IMR-90 (cell line): ENCODE results near the gene DAND5. TPM values are rescaled to one million over a fixed set of nuclear protein-coding genes. Genes with fewer than 3 reads are reported as not detected.
A peak's percentile ranks its signal among the peaks of the same experiment; 100 is the strongest.

ENCODE experiments used
- ATAC-seq: fragments of 200-7000 bp; cut with Tn5 transposase; 2 replicates; pipeline ENCODE4 v1.9.1; 2020; ENCODE audit warnings: low read depth, mild to moderate bottlenecking, moderate library complexity
- BruUV-seq: library from RNA; stranded (reverse); fragments of 400-500 nt; replicated peaks from 2 replicates; lab custom pipeline; 2021; lab: Mats Ljungman, UMichigan
- CTCF ChIA-PET: fragments of 300-600 bp; formaldehyde crosslinking; extraction: SDS; loops from one replicate; lab custom pipeline; 2021; ENCODE audit warnings: antibody characterized with exemption; lab: Yijun Ruan, JAX
- POLR2A ChIA-PET: fragments of 300-600 bp; sonication (Branson Sonifier 250); formaldehyde crosslinking; loops from one replicate; lab custom pipeline; 2022; ENCODE audit warnings: antibody characterized with exemption; ENCODE audit not compliant: unreplicated experiment; lab: Charles Lee
- DNase-seq: peaks from one replicate; pipeline ENCODE4 v3.0.0; 2013
- H2AFZ ChIP-seq: replicated peaks from 2 replicates; pipeline ENCODE3; 2013; ENCODE audit warnings: low read length, mild to moderate bottlenecking; ENCODE audit not compliant: poor library complexity
- H2AK5ac ChIP-seq: 2 replicates; pipeline ENCODE4 v1.6.1; 2013; ENCODE audit warnings: low read depth, low read length, inconsistent platforms
- H2AK9ac ChIP-seq: replicated peaks from 2 replicates; pipeline ENCODE3; 2013; ENCODE audit warnings: mild to moderate bottlenecking, low read depth, low read length, moderate library complexity; ENCODE audit not compliant: poor library complexity
- H2BK120ac ChIP-seq: 2 replicates; pipeline ENCODE4 v1.6.1; 2013; ENCODE audit warnings: low read depth, low read length, inconsistent platforms
- H2BK15ac ChIP-seq: 3 replicates; pipeline ENCODE4 v1.6.1; 2013; ENCODE audit warnings: low read depth, low read length, inconsistent platforms
- H2BK20ac ChIP-seq: 2 replicates; pipeline ENCODE4 v1.6.1; 2013; ENCODE audit warnings: low read depth, mild to moderate bottlenecking, inconsistent platforms, low read length, moderate library complexity
- H2BK5ac ChIP-seq: 2 replicates; pipeline ENCODE4 v1.6.1; 2013; ENCODE audit warnings: mild to moderate bottlenecking, low read depth, low read length, inconsistent platforms; ENCODE audit not compliant: poor library complexity, severe bottlenecking
- H3K14ac ChIP-seq: replicated peaks from 2 replicates; pipeline ENCODE4 v1.6.1; 2013; ENCODE audit warnings: low read depth, low read length, inconsistent platforms
- H3K18ac ChIP-seq: 2 replicates; pipeline ENCODE4 v1.6.1; 2013; ENCODE audit warnings: low read depth, low read length, control low read depth
- H3K23ac ChIP-seq: 2 replicates; pipeline ENCODE4 v1.6.1; 2013; ENCODE audit warnings: low read depth, low read length, inconsistent platforms
- H3K27ac ChIP-seq: 2 replicates; pipeline ENCODE4 v1.5.1; 2013; ENCODE audit warnings: mild to moderate bottlenecking, control low read depth, low read length; ENCODE audit not compliant: insufficient read depth
- H3K27me3 ChIP-seq: 2 replicates; pipeline ENCODE4 v1.6.1; 2013; ENCODE audit warnings: low read length; ENCODE audit not compliant: control insufficient read depth, insufficient read depth
- H3K36me3 ChIP-seq: 2 replicates; pipeline ENCODE4 v1.6.1; 2013; ENCODE audit warnings: low read length, mixed read lengths; ENCODE audit not compliant: control insufficient read depth, insufficient read depth
- H3K4ac ChIP-seq: 2 replicates; pipeline ENCODE4 v1.6.1; 2013; ENCODE audit warnings: low read depth, low read length, inconsistent platforms
- H3K4me1 ChIP-seq: 2 replicates; pipeline ENCODE4 v1.6.1; 2013; ENCODE audit warnings: low read length, mixed read lengths; ENCODE audit not compliant: control insufficient read depth, insufficient read depth
- H3K4me2 ChIP-seq: 2 replicates; pipeline ENCODE4 v1.6.1; 2013; ENCODE audit warnings: low read depth, mild to moderate bottlenecking, control low read depth, low read length, moderate library complexity
- H3K4me3 ChIP-seq: 2 replicates; pipeline ENCODE4 v1.5.1; 2013; ENCODE audit warnings: low read depth, mild to moderate bottlenecking, control low read depth, low read length, moderate library complexity; ENCODE audit not compliant: insufficient read depth
- H3K56ac ChIP-seq: 2 replicates; pipeline ENCODE4 v1.6.1; 2013; ENCODE audit warnings: low read length, inconsistent platforms; ENCODE audit not compliant: insufficient read depth; ENCODE audit errors: extremely low read depth
- H3K79me1 ChIP-seq, 2 experiments: 2 replicates each; pipeline ENCODE4 v1.6.1; 2013; ENCODE audit warnings: low read length in 2 of 2, inconsistent platforms in 1 of 2, low read depth in 1 of 2
- H3K9ac ChIP-seq: 2 replicates; pipeline ENCODE4 v1.6.1; 2013; ENCODE audit warnings: low read depth, low read length, control low read depth
- H3K9me1 ChIP-seq: 2 replicates; pipeline ENCODE4 v1.6.1; 2013; ENCODE audit warnings: low read length, inconsistent platforms; ENCODE audit not compliant: insufficient read depth
- H3K9me3 ChIP-seq: 2 replicates; pipeline ENCODE4 v1.6.1; 2013; ENCODE audit warnings: low read length; ENCODE audit not compliant: control insufficient read depth, insufficient read depth
- H4K20me1 ChIP-seq: 2 replicates; pipeline ENCODE4 v1.6.1; 2013; ENCODE audit warnings: low read length, inconsistent platforms; ENCODE audit not compliant: insufficient read depth
- H4K5ac ChIP-seq: 2 replicates; pipeline ENCODE4 v1.6.1; 2013; ENCODE audit warnings: mild to moderate bottlenecking, low read depth, low read length, control low read depth
- H4K8ac ChIP-seq, 2 experiments: 2 replicates each; pipeline ENCODE4 v1.6.1; 2013; ENCODE audit warnings: low read depth in 2 of 2, low read length in 2 of 2, control low read depth in 1 of 2, inconsistent platforms in 1 of 2
- H4K91ac ChIP-seq: 2 replicates; pipeline ENCODE4 v1.6.1; 2013; ENCODE audit warnings: low read depth, low read length, inconsistent platforms; ENCODE audit not compliant: insufficient read depth
- BHLHE40 ChIP-seq: fragments of 150-350 bp; IDR thresholded peaks from 2 replicates; pipeline ENCODE4 v1.6.1; 2016; ENCODE audit warnings: mild to moderate bottlenecking, low read depth, low read length
- CHD1 ChIP-seq: IDR thresholded peaks from 2 replicates; pipeline ENCODE4 v1.6.1; 2012; ENCODE audit warnings: low read depth, low read length, improper control_type of control experiment
- CTCF ChIP-seq: conservative IDR thresholded peaks from 2 replicates; pipeline ENCODE4 v1.5.1; 2012; ENCODE audit warnings: mild to moderate bottlenecking, low read depth, low read length, improper control_type of control experiment
- ELK1 ChIP-seq: fragments of 150-350 bp; IDR thresholded peaks from 2 replicates; pipeline ENCODE4 v1.6.1; 2016; ENCODE audit warnings: low read depth, mild to moderate bottlenecking, low read length, moderate library complexity, borderline replicate concordance
- FOS ChIP-seq: fragments of 150-350 bp; IDR thresholded peaks from 2 replicates; pipeline ENCODE4 v1.6.1; 2016; ENCODE audit warnings: low read depth, low read length
- MAFK ChIP-seq: IDR thresholded peaks from 2 replicates; pipeline ENCODE4 v1.6.1; 2012; ENCODE audit warnings: low read depth, low read length, improper control_type of control experiment
- MAZ ChIP-seq: IDR thresholded peaks from 2 replicates; pipeline ENCODE4 v1.6.1; 2012; ENCODE audit warnings: low read depth, mild to moderate bottlenecking, low read length, improper control_type of control experiment, moderate library complexity, borderline replicate concordance
- MXI1 ChIP-seq: IDR thresholded peaks from 2 replicates; pipeline ENCODE4 v1.6.1; 2012; ENCODE audit warnings: low read depth, mild to moderate bottlenecking, low read length, moderate library complexity, borderline replicate concordance
- NFE2L2 ChIP-seq: fragments of 150-350 bp; IDR thresholded peaks from 2 replicates; pipeline ENCODE4 v1.6.1; 2016; ENCODE audit warnings: low read depth, mild to moderate bottlenecking, low read length
- POLR2A ChIP-seq: IDR thresholded peaks from 2 replicates; pipeline ENCODE4 v1.6.1; 2012; ENCODE audit warnings: mild to moderate bottlenecking, low read depth, low read length
- RAD21 ChIP-seq: IDR thresholded peaks from 2 replicates; pipeline ENCODE4 v1.6.1; 2012; ENCODE audit warnings: low read length, improper control_type of control experiment
- RCOR1 ChIP-seq: IDR thresholded peaks from 2 replicates; pipeline ENCODE4 v1.6.1; 2012; ENCODE audit warnings: mild to moderate bottlenecking, low read length, improper control_type of control experiment; ENCODE audit not compliant: insufficient replicate concordance
- RFX5 ChIP-seq: IDR thresholded peaks from 2 replicates; pipeline ENCODE4 v1.8.0; 2012; ENCODE audit warnings: low read depth, mild to moderate bottlenecking, low read length, moderate library complexity
- SMC3 ChIP-seq: fragments of 150-350 bp; IDR thresholded peaks from 2 replicates; pipeline ENCODE4 v1.6.1; 2016; ENCODE audit warnings: low read depth, mild to moderate bottlenecking, antibody characterized with exemption, low read length, moderate library complexity
- USF2 ChIP-seq: fragments of 150-350 bp; IDR thresholded peaks from 2 replicates; pipeline ENCODE4 v1.6.1; 2017; ENCODE audit warnings: mild to moderate bottlenecking, antibody characterized with exemption, low read length, low read depth
- WGBS, 2 experiments: methylation state at CpG; one replicate each; pipeline versions ENCODE4 v1.1.5 to v1.1.7; 2013; ENCODE audit warnings: missing lambda C conversion rate in 2 of 2; ENCODE audit not compliant: insufficient read length in 1 of 2; ENCODE audit errors: extremely low coverage in 2 of 2; 5-methylcytosine and 5-hydroxymethylcytosine counted together
- dilution Hi-C: fragments of 300-500 bp; cut with HindIII; formaldehyde crosslinking; loops from one replicate; pipeline ENCODE4 v1.14.3; 2018; ENCODE audit warnings: low sequenced_read_pairs; ENCODE audit not compliant: unreplicated experiment
- in situ Hi-C: fragments of 300-500 bp; cut with MboI; formaldehyde crosslinking; loops from 3 replicates; pipeline ENCODE4 v1.14.3; 2019; ENCODE audit warnings: low sequenced_read_pairs, inconsistent platforms, mixed read lengths
- intact Hi-C: fragments of 100-400 bp; cut with micrococcal nuclease; formaldehyde crosslinking; loops from 2 replicates; pipeline ENCODE4 v1.10.0; 2022
- polyA plus RNA-seq, 3 experiments: library from polyadenylated mRNA; depleted of rRNA; stranded (reverse); fragments of >200 nt; gene quantifications; 2 replicates each; pipeline ENCODE4 v1.2.3, GENCODE V29; 2012; ENCODE audit warnings: low replicate concordance in 1 of 3
- total RNA-seq: library from RNA; depleted of rRNA; stranded (reverse); fragments of >200 nt; gene quantifications from 2 replicates; pipeline ENCODE4 v1.2.3, GENCODE V29; 2012

DAND5 gene
- total and polyA plus RNA-seq, 2 of the 4 experiments (the other 2 are of a cell fraction): 0.03 TPM; not detected in 1

DNA sequence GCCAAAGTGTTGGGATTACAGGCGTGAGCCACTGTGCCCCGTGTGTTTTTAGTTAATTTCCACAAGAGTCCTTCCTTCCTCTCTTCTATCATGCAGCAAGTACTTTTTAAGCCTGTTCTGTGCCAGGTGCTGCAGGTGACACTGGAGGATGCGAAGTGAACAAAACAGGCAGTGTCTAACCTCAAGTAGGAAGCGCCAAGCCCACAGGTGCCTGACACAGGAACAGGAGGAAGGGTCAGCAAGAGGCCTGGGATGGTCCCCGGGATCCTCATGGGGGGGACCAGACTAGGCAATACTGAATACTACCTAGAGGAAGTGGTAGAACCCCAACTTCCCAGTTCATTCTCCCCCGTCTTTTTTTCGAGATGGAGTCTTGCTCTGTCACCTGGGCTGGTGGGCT, 32.8 kb upstream of the DAND5 start:
- no peak overlapping the region for H3K9ac ChIP-seq
- H2BK5ac ChIP-seq: no peak overlapping the region
- POLR2A ChIA-PET: no interaction called here
- peak overlapping the region; percentile 48 for H2AK9ac ChIP-seq
- peaks cover 20% of the 10 kb centered on the region for H3K4me1 ChIP-seq
- H3K79me1 ChIP-seq: peaks cover 5 to 53% of the 10 kb centered on the region in 2 experiments; a peak in 3 of 4 replicates
- dilution Hi-C loops: no loop called here
- H2BK120ac ChIP-seq: no peak overlapping the region
- ATAC-seq: no peak
- WGBS, 2 experiments: no CpG with 5 or more reads among the region's 7 CpGs
- no peak overlapping the region for H3K18ac ChIP-seq
- no peak for TF ChIP-seq MAFK
- TF ChIP-seq RAD21: no peak
- TF ChIP-seq POLR2A: no peak
- no peak for TF ChIP-seq USF2
- TF ChIP-seq FOS: no peak
- TF ChIP-seq MAZ: no peak
- TF ChIP-seq MXI1: no peak
- no peak for TF ChIP-seq BHLHE40
- TF ChIP-seq RFX5: no peak
- no peak for TF ChIP-seq CHD1
- no peak for TF ChIP-seq NFE2L2
- no peak for TF ChIP-seq ELK1
- TF ChIP-seq SMC3: no peak
- TF ChIP-seq RCOR1: no peak
- TF ChIP-seq CTCF: no peak
- BruUV-seq: no TSS peak
- in situ Hi-C loops: no loop called here
- no peak overlapping the region for H2BK15ac ChIP-seq
- no peak overlapping the region for H3K4me3 ChIP-seq
- H4K20me1 ChIP-seq: peaks cover 43% of the 10 kb centered on the region
- H3K9me1 ChIP-seq: peaks cover 20% of the 10 kb centered on the region
- H3K27ac ChIP-seq: no peak overlapping the region
- no peak overlapping the region for H2AK5ac ChIP-seq
- CTCF ChIA-PET: no interaction called here
- no peak overlapping the region for H3K4ac ChIP-seq
- H3K56ac ChIP-seq: no peak overlapping the region
- H3K27me3 ChIP-seq: no peaks in the 10 kb centered on the region
- intact Hi-C loops: no loop called here
- no peak overlapping the region for H3K14ac ChIP-seq
- H2AFZ ChIP-seq: no peak overlapping the region
- H3K9me3 ChIP-seq: no peaks in the 10 kb centered on the region
- H4K5ac ChIP-seq: no peak overlapping the region
- H4K91ac ChIP-seq: no peak overlapping the region
- H3K23ac ChIP-seq: no peak overlapping the region
- H3K36me3 ChIP-seq: peaks cover 21% of the 10 kb centered on the region
- no peak overlapping the region for H2BK20ac ChIP-seq
- no peak overlapping the region for H4K8ac ChIP-seq
- H3K4me2 ChIP-seq: no peak overlapping the region
- DNase-seq: no peak
